K562 (cell line): Measurements from ENCODE around the gene ARHGEF1. TPM values are rescaled to one million over a fixed set of nuclear protein-coding genes. Genes with fewer than 3 reads are reported as not detected.

Experiments used
- HMG20A ChIP-seq: fragments of 450-650 bp; formaldehyde crosslinking; conservative IDR thresholded peaks from 2 replicates; pipeline ENCODE4 v1.4.0; 2020; ENCODE audit warnings: mild to moderate bottlenecking, mixed read lengths
- POLR2B ChIP-seq: fragments of 450-650 bp; IDR thresholded peaks from 2 replicates; pipeline ENCODE4 v1.6.1; 2018; ENCODE audit warnings: low read depth; ENCODE audit not compliant: partially characterized antibody
- POLR2H ChIP-seq: IDR thresholded peaks from 2 replicates; pipeline ENCODE4 v1.6.1; 2016; ENCODE audit warnings: missing genetic modification characterization, low read depth, mild to moderate bottlenecking, control low read depth, missing compliant biosample characterization, moderate library complexity
- PTBP1 ChIP-seq: fragments of 200-400 bp; formaldehyde crosslinking; IDR thresholded peaks from 2 replicates; pipeline ENCODE4 v1.6.1; 2017; ENCODE audit warnings: low read depth, low read length
- RFX7 ChIP-seq: fragments of 250-450 bp; sonication (Bioruptor Pico); IDR thresholded peaks from 2 replicates; pipeline ENCODE4 v1.5.1; 2021; ENCODE audit warnings: mild to moderate bottlenecking
- SMARCA4 ChIP-seq: fragments of 450-650 bp; IDR thresholded peaks from 2 replicates; pipeline ENCODE4 v1.6.1; 2016
- TFAM ChIP-seq: fragments of 250-450 bp; sonication (Bioruptor Pico); conservative IDR thresholded peaks from 2 replicates; pipeline ENCODE4 v1.5.0; 2021; ENCODE audit warnings: mild to moderate bottlenecking, moderate library complexity
- ZNF121 ChIP-seq: sonication (generic); formaldehyde crosslinking; conservative IDR thresholded peaks from 2 replicates; pipeline ENCODE4 v1.8.0; 2022; ENCODE audit warnings: missing genetic modification reagents
- ZNF41 ChIP-seq: fragments of 250-450 bp; sonication (Bioruptor Pico); conservative IDR thresholded peaks from 2 replicates; pipeline ENCODE4 v1.4.0; 2020; ENCODE audit warnings: mild to moderate bottlenecking
- polyA plus RNA-seq, 8 experiments: library from polyadenylated mRNA; depleted of rRNA in 4 of 8; stranded (reverse) in 5 of 8; unstranded in 3 of 8; fragments of >200 nt; fragmentation: Nextera tagmentation in 2 of 8; fragmentation: Illumina TruSeq in 1 of 8; extraction: Ambion mirVana in 2 of 8; extraction: Trizol in 1 of 8; gene quantifications; 2 replicates each; pipeline versions ENCODE4 v1.2.1 to v1.2.3, GENCODE V29; 2011 to 2014; ENCODE audit warnings: inconsistent platforms in 1 of 8, missing spikeins in 1 of 8
- total RNA-seq, 7 experiments: library from RNA; depleted of rRNA in 6 of 7; stranded (reverse); fragments of >200 nt in 6 of 7; fragmentation: Illumina TruSeq in 2 of 7; extraction: Trizol in 2 of 7; gene quantifications; 2 replicates each; pipeline versions ENCODE4 v1.2.1 to v1.2.3, GENCODE V29; 2011 to 2021; ENCODE audit warnings: low replicate concordance in 1 of 7
- TF ChIP-seq, protein P1 (sequence below): fragments of 450-650 bp; IDR thresholded peaks from 2 replicates; pipeline ENCODE4 v1.6.1; 2016; ENCODE audit warnings: mild to moderate bottlenecking, moderate library complexity

The ARHGEF1 gene
- total and polyA plus RNA-seq, 9 of the 15 experiments (the other 6 are each of a cell fraction or from before 2014, with no cell fraction given) = 1.9 to 149 (median 29.8) TPM

DNA sequence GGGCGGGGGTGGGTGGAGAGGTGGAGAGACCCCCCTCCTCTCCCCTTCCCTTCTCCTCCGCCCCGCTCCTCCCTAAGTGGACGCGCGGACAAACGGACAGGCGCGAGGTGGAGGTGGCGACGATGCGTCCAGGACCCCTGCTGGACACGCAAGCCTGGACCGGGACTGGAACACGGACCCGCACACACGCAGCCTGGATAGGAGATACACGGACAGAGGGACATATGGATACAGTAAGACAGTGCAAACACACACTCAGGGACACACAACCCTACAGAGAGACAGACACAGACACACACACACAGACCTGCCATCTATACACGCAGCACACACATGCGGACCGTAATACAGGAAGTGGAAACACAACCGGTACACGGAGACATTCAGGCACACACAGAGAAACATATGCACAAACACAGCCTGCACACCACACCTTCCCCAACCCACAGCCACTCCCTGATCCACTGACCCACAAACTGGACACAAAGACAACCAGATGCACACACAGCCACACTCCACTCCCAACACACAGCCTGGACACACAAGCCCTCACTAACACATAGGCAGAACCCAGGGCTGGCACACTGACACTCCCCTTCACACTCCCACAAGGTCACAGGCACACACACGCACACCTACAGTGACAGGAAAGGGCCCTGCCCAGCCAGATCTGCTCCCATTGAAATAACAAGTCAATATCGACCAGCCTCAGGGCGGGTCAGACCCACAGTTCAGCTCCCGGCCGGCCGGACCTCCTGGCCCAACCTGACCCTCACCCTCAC, 46.0 kb downstream of the ARHGEF1 start (continued):
- TF ChIP-seq, protein P1, sequence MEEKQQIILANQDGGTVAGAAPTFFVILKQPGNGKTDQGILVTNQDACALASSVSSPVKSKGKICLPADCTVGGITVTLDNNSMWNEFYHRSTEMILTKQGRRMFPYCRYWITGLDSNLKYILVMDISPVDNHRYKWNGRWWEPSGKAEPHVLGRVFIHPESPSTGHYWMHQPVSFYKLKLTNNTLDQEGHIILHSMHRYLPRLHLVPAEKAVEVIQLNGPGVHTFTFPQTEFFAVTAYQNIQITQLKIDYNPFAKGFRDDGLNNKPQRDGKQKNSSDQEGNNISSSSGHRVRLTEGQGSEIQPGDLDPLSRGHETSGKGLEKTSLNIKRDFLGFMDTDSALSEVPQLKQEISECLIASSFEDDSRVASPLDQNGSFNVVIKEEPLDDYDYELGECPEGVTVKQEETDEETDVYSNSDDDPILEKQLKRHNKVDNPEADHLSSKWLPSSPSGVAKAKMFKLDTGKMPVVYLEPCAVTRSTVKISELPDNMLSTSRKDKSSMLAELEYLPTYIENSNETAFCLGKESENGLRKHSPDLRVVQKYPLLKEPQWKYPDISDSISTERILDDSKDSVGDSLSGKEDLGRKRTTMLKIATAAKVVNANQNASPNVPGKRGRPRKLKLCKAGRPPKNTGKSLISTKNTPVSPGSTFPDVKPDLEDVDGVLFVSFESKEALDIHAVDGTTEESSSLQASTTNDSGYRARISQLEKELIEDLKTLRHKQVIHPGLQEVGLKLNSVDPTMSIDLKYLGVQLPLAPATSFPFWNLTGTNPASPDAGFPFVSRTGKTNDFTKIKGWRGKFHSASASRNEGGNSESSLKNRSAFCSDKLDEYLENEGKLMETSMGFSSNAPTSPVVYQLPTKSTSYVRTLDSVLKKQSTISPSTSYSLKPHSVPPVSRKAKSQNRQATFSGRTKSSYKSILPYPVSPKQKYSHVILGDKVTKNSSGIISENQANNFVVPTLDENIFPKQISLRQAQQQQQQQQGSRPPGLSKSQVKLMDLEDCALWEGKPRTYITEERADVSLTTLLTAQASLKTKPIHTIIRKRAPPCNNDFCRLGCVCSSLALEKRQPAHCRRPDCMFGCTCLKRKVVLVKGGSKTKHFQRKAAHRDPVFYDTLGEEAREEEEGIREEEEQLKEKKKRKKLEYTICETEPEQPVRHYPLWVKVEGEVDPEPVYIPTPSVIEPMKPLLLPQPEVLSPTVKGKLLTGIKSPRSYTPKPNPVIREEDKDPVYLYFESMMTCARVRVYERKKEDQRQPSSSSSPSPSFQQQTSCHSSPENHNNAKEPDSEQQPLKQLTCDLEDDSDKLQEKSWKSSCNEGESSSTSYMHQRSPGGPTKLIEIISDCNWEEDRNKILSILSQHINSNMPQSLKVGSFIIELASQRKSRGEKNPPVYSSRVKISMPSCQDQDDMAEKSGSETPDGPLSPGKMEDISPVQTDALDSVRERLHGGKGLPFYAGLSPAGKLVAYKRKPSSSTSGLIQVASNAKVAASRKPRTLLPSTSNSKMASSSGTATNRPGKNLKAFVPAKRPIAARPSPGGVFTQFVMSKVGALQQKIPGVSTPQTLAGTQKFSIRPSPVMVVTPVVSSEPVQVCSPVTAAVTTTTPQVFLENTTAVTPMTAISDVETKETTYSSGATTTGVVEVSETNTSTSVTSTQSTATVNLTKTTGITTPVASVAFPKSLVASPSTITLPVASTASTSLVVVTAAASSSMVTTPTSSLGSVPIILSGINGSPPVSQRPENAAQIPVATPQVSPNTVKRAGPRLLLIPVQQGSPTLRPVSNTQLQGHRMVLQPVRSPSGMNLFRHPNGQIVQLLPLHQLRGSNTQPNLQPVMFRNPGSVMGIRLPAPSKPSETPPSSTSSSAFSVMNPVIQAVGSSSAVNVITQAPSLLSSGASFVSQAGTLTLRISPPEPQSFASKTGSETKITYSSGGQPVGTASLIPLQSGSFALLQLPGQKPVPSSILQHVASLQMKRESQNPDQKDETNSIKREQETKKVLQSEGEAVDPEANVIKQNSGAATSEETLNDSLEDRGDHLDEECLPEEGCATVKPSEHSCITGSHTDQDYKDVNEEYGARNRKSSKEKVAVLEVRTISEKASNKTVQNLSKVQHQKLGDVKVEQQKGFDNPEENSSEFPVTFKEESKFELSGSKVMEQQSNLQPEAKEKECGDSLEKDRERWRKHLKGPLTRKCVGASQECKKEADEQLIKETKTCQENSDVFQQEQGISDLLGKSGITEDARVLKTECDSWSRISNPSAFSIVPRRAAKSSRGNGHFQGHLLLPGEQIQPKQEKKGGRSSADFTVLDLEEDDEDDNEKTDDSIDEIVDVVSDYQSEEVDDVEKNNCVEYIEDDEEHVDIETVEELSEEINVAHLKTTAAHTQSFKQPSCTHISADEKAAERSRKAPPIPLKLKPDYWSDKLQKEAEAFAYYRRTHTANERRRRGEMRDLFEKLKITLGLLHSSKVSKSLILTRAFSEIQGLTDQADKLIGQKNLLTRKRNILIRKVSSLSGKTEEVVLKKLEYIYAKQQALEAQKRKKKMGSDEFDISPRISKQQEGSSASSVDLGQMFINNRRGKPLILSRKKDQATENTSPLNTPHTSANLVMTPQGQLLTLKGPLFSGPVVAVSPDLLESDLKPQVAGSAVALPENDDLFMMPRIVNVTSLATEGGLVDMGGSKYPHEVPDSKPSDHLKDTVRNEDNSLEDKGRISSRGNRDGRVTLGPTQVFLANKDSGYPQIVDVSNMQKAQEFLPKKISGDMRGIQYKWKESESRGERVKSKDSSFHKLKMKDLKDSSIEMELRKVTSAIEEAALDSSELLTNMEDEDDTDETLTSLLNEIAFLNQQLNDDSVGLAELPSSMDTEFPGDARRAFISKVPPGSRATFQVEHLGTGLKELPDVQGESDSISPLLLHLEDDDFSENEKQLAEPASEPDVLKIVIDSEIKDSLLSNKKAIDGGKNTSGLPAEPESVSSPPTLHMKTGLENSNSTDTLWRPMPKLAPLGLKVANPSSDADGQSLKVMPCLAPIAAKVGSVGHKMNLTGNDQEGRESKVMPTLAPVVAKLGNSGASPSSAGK = peak; percentile 61; the same call in 1 of the 2 replicates
- TF ChIP-seq POLR2B = peak; percentile 65
- no peak for TF ChIP-seq ZNF41
- TF ChIP-seq RFX7 (CRISPR knock-in tag) = no peak
- no peak for TF ChIP-seq TFAM (CRISPR knock-in tag)
- TF ChIP-seq PTBP1 = no peak
- TF ChIP-seq HMG20A (CRISPR knock-in tag) = no peak
- no peak for TF ChIP-seq ZNF121 (CRISPR knock-in tag)
- no peak for TF ChIP-seq POLR2H (tag)
- peak; percentile 68 for TF ChIP-seq SMARCA4
